ELR (cell line): ENCODE results near the gene TM9SF2.
"Not testable (repeated sequence)": the region's sequence is repeated elsewhere in the genome, so short reads cannot be mapped to it uniquely, and the experiment has no call there.

Experiments
- DNase-seq: peaks from one replicate; pipeline ENCODE4 v3.0.0-alpha.2; 2015; ENCODE audit warnings: low read depth

Gene TM9SF2

GRCh38 chr13:99536023-99536422, 34.8 kb downstream of the TM9SF2 start:
- no peak for DNase-seq

- no peak for DNase-seq
These were observed 39.3 kb downstream of the TM9SF2 start for GRCh38 chr13:99540530-99540929.

- no peak for DNase-seq
These were observed 41.6 kb downstream of the TM9SF2 start for GRCh38 chr13:99542788-99543406.

GRCh38 chr13:99545361-99545760, 44.1 kb downstream of the TM9SF2 start:
- DNase-seq: no peak

- no peak for DNase-seq
These were observed 44.7 kb downstream of the TM9SF2 start for GRCh38 chr13:99545979-99546378.

- DNase-seq: no peak
These were observed 45.6 kb downstream of the TM9SF2 start for GRCh38 chr13:99546878-99547277.

- DNase-seq: no peak
These were observed 47.2 kb downstream of the TM9SF2 start for GRCh38 chr13:99548448-99548847.

GRCh38 chr13:99553033-99553432, 51.8 kb downstream of the TM9SF2 start:
- DNase-seq: no peak

- DNase-seq: no peak
These were observed 53.9 kb downstream of the TM9SF2 start for GRCh38 chr13:99555149-99555548.

GRCh38 chr13:99556867-99557443, 55.7 kb downstream of the TM9SF2 start:
- DNase-seq: no peak

GRCh38 chr13:99558570-99559180, 57.4 kb downstream of the TM9SF2 start:
- no peak for DNase-seq

- no peak for DNase-seq
These were observed 58.3 kb downstream of the TM9SF2 start for GRCh38 chr13:99559560-99559959.

GRCh38 chr13:99563404-99563803, 62.1 kb downstream of the TM9SF2 start:
- DNase-seq: no peak

GRCh38 chr13:99564386-99564785, 63.1 kb downstream of the TM9SF2 start:
- DNase-seq: no peak

GRCh38 chr13:99565478-99566124, 64.3 kb downstream of the TM9SF2 start:
- DNase-seq: no peak

- no peak for DNase-seq
These were observed 65.1 kb downstream of the TM9SF2 start for GRCh38 chr13:99566125-99567083.

GRCh38 chr13:99568901-99569300, 67.6 kb downstream of the TM9SF2 start:
- DNase-seq: not testable (repeated sequence)

GRCh38 chr13:99572131-99572530, 70.9 kb downstream of the TM9SF2 start:
- no peak for DNase-seq

GRCh38 chr13:99572921-99573320, 71.6 kb downstream of the TM9SF2 start:
- DNase-seq: no peak

- DNase-seq: no peak
These were observed 74.3 kb downstream of the TM9SF2 start for GRCh38 chr13:99575376-99576120.
